ENCODE results near the gene TRIM6.
A peak's percentile ranks its signal among the peaks of the same experiment; 100 is the strongest.

DNA sequence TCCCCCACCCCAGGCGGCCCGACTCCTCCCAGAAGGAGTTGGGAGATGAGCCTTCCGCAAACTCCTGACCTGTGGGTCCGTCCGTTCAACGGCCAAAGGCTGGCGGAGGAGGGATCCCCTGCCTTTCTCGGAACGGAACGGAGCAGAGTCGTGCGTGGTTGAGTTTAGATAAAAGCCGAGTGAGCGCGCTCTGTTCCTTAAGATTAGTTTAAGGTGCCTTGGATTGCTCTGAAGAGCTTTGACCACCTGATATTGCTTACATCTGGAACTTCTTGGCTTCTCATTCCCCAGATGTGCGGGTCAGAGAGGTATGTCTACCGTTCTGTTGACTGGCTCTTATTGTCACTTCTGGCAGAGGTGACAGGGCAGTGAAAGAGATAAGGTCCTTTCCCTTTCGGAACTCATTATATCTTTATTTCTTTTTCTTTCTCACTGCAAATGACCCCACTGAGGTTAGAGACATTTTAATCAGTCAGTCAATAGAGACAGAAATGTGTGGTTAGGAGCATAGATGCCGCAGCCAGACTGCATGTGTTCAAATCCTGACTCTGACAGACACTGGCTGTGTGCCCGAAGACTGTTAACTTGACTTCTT, at the start of gene TRIM6:
- TF ChIP-seq, protein P1, sequence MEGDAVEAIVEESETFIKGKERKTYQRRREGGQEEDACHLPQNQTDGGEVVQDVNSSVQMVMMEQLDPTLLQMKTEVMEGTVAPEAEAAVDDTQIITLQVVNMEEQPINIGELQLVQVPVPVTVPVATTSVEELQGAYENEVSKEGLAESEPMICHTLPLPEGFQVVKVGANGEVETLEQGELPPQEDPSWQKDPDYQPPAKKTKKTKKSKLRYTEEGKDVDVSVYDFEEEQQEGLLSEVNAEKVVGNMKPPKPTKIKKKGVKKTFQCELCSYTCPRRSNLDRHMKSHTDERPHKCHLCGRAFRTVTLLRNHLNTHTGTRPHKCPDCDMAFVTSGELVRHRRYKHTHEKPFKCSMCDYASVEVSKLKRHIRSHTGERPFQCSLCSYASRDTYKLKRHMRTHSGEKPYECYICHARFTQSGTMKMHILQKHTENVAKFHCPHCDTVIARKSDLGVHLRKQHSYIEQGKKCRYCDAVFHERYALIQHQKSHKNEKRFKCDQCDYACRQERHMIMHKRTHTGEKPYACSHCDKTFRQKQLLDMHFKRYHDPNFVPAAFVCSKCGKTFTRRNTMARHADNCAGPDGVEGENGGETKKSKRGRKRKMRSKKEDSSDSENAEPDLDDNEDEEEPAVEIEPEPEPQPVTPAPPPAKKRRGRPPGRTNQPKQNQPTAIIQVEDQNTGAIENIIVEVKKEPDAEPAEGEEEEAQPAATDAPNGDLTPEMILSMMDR (IDR thresholded peaks at IDR 0.05 in 8 of 11, conservative IDR thresholded peaks at IDR 0.05 in 3 of 11): no peak
- peak in 2 of 3 donors; percentile 30 to 49 for TF ChIP-seq POLR2AphosphoS5 (IDR thresholded peaks at IDR 0.05)
